Left lung (tissue), 10 donors: ENCODE measurements around the gene SMCO4. TPM values are rescaled to one million over a fixed set of nuclear protein-coding genes. Genes with fewer than 3 reads are reported as not detected.

Source experiments
- ATAC-seq: fragments of 200-7000 bp; cut with Tn5 transposase; one replicate; pipeline ENCODE4 v1.9.1; 2020; ENCODE audit warnings: moderate library complexity
- DNase-seq, 4 donors: peaks; one replicate each; pipeline ENCODE4 v3.0.0-alpha.2; 2013 to 2020
- H3K27ac ChIP-seq, 2 donors: fragments of 200-600 bp; sonication (generic) in 1 of 2; one replicate each; pipeline versions ENCODE4 v1.5.0 to v1.8.0; 2020 to 2021
- H3K27me3 ChIP-seq, 2 donors: fragments of 200-600 bp; sonication (generic) in 1 of 2; one replicate each; pipeline versions ENCODE4 v1.5.0 to v1.8.0; 2020 to 2021
- H3K36me3 ChIP-seq, 2 donors: fragments of 200-600 bp; sonication (generic) in 1 of 2; one replicate each; pipeline versions ENCODE4 v1.5.0 to v1.8.0; 2020 to 2021
- H3K4me1 ChIP-seq, 2 donors: fragments of 200-600 bp; one replicate each; pipeline ENCODE4 v1.8.0; 2021
- H3K4me3 ChIP-seq, 2 donors: fragments of 200-600 bp; sonication (generic) in 1 of 2; one replicate each; pipeline versions ENCODE4 v1.5.0 to v1.8.0; 2020 to 2021; ENCODE audit warnings: mild to moderate bottlenecking in 1 of 2
- H3K9me3 ChIP-seq, 2 donors: fragments of 200-600 bp; sonication (generic) in 1 of 2; one replicate each; pipeline versions ENCODE4 v1.5.0 to v1.8.0; 2020 to 2021
- CTCF ChIP-seq, 2 donors: fragments of 200-600 bp; sonication (generic) in 1 of 2; IDR thresholded peaks; one replicate each; pipeline versions ENCODE4 v1.5.0 to v1.8.0; 2021; ENCODE audit warnings: antibody characterized with exemption in 2 of 2
- intact Hi-C, 2 donors: fragments of 100-400 bp; cut with DNase I; formaldehyde crosslinking; loops; one replicate each; pipeline versions ENCODE4 v1.11.2 to v1.14.2; 2022
- polyA plus RNA-seq, 6 donors: library from polyadenylated mRNA; unstranded; fragments of 120-200 nt; gene quantifications; one replicate each; pipeline ENCODE4 v1.2.1, GENCODE V29; 2013; ENCODE audit not compliant: insufficient read length in 6 of 6
- total RNA-seq, 2 donors: library from RNA; stranded (reverse); fragmentation: NEBNext Ultra II Directional; extraction: Animal tissue kit (Norgen Biotek cat#: 25700); gene quantifications; one replicate each; pipeline ENCODE4 v1.2.1, GENCODE V29; 2021
- donor health status: DM: no; HTN: yes; CAD: no.
- donor health status: DM: no; HTN: no; CAD: no.

Gene SMCO4
- total and polyA plus RNA-seq, 8 donors, result 14.4 to 56.0 (median 18.5) TPM

- H3K4me3 ChIP-seq, result no peak overlapping the region
- ATAC-seq (no peak), DNase-seq (no peak)
- no peaks in the 10 kb centered on the region for H3K9me3 ChIP-seq
- H3K27me3 ChIP-seq, result no peaks in the 10 kb centered on the region
- no peak for TF ChIP-seq CTCF (IDR thresholded peaks at IDR 0.05)
- no peaks in the 10 kb centered on the region for H3K36me3 ChIP-seq
- H3K27ac ChIP-seq, result no peak overlapping the region
- intact Hi-C loops, result no loop called here
- H3K4me1 ChIP-seq, result peaks cover 38 to 90% of the 10 kb centered on the region in 2 donors
Measured at GRCh38 chr11:93526641-93527583, 16.3 kb downstream of the SMCO4 start.

- H3K27me3 ChIP-seq, result no peaks in the 10 kb centered on the region
- no peak for TF ChIP-seq CTCF (IDR thresholded peaks at IDR 0.05)
- H3K4me1 ChIP-seq, result peaks cover 38 to 92% of the 10 kb centered on the region in 2 donors
- no peaks in the 10 kb centered on the region for H3K36me3 ChIP-seq
- no peaks in the 10 kb centered on the region for H3K9me3 ChIP-seq
- ATAC-seq, result no peak
- intact Hi-C loops, result no loop called here
- H3K4me3 ChIP-seq, result no peak overlapping the region
- peak overlapping the region in 1 of 2 donors; percentile 38 for H3K27ac ChIP-seq
- no peak for DNase-seq
Measured at GRCh38 chr11:93526346-93526633, 16.9 kb downstream of the SMCO4 start.

GRCh38 chr11:93525601-93526345, 17.4 kb downstream of the SMCO4 start:
- Histone ChIP-seq H3K9me3 (no peaks in the 10 kb centered on the region), H3K4me1 (peaks cover 38 to 92% of the 10 kb centered on the region in 2 donors), H3K27ac (peak overlapping the region; percentile 38 to 66), H3K4me3 (no peak overlapping the region), H3K27me3 (no peaks in the 10 kb centered on the region), H3K36me3 (no peaks in the 10 kb centered on the region)
- DNase-seq (no peak), ATAC-seq (peak; percentile 19)
- TF ChIP-seq CTCF (IDR thresholded peaks at IDR 0.05), result no peak
- intact Hi-C loops, result no loop called here

DNA sequence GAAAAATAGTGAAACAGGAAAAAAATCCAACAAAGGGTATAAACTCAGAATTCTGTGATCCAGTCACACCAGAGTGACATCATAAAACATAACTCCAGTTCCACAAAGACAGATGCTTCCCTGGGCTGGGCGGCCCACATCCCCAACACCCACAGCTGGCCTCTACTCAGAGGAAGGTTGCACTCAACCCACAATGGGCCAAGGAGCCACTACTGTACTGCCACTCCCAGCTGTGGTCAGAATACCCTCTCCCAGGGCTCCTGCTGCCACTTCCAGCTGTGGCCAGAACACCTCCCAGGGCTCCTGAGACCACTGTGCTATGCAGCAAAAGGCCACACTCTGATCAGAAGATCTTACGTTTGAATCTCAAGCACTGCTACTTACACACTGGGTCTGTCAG, 18.3 kb downstream of the SMCO4 start:
- intact Hi-C loops, result no loop called here
- H3K27me3 ChIP-seq, result no peaks in the 10 kb centered on the region
- H3K9me3 ChIP-seq, result no peaks in the 10 kb centered on the region
- H3K4me3 ChIP-seq, result no peak overlapping the region
- no peaks in the 10 kb centered on the region for H3K36me3 ChIP-seq
- no peak for DNase-seq
- peaks cover 36 to 84% of the 10 kb centered on the region in 2 donors for H3K4me1 ChIP-seq
- no peak for TF ChIP-seq CTCF (IDR thresholded peaks at IDR 0.05)
- ATAC-seq, result peak; percentile 12
- H3K27ac ChIP-seq, result peak overlapping the region; percentile 66 to 83

- H3K27ac ChIP-seq, result peak overlapping the region; percentile 66 to 83
- no peak overlapping the region for H3K4me3 ChIP-seq
- H3K4me1 ChIP-seq, result peaks cover 29 to 84% of the 10 kb centered on the region in 2 donors
- no peak for DNase-seq
- ATAC-seq, result no peak
- no peaks in the 10 kb centered on the region for H3K27me3 ChIP-seq
- H3K9me3 ChIP-seq, result no peaks in the 10 kb centered on the region
- TF ChIP-seq CTCF (IDR thresholded peaks at IDR 0.05), result no peak
- intact Hi-C loops, result no loop called here
- no peaks in the 10 kb centered on the region for H3K36me3 ChIP-seq
Measured at GRCh38 chr11:93524173-93524536, 19.0 kb downstream of the SMCO4 start.
